B cell (primary cell): ENCODE measurements around the gene LRBA. TPM values are rescaled to one million over a fixed set of nuclear protein-coding genes. Genes with fewer than 3 reads are reported as not detected.

Experiments used
- ATAC-seq: fragments of 200-7000 bp; cut with Tn5 transposase; one replicate; pipeline ENCODE4 v1.10.0; 2021; ENCODE audit warnings: low read depth, mild to moderate bottlenecking, moderate number of reproducible peaks, moderate library complexity
- CTCF ChIA-PET: fragments of 350-600 bp; sonication (Branson Sonifier 250); formaldehyde crosslinking; loops from one replicate; lab custom pipeline; 2021; ENCODE audit warnings: antibody characterized with exemption, inconsistent platforms; lab: Charles Lee
- POLR2A ChIA-PET: fragments of 350-600 bp; sonication (Branson Sonifier 250); formaldehyde crosslinking; loops from one replicate; lab custom pipeline; 2021; ENCODE audit warnings: antibody characterized with exemption; lab: Charles Lee
- DNase-seq: peaks from one replicate; pipeline ENCODE4 v3.0.0; 2013
- H2AFZ ChIP-seq: 2 replicates; pipeline ENCODE4 v1.6.1; 2012; ENCODE audit warnings: mild to moderate bottlenecking, low read depth, low read length; ENCODE audit not compliant: insufficient read depth, poor library complexity, severe bottlenecking
- H3K27ac ChIP-seq, 2 donors: 1 replicate in 1 of 2; 2 replicates in 1 of 2; pipeline ENCODE4 v1.5.1; 2012 to 2013; ENCODE audit warnings: low read length in 2 of 2, mild to moderate bottlenecking in 2 of 2, moderate library complexity in 1 of 2
- H3K27me3 ChIP-seq, 4 experiments: fragments of 200-600 bp in 1 of 4; sonication (generic) in 1 of 4; replicated peaks in 1 of 4; 1 replicate in 2 of 4; 2 replicates in 2 of 4; pipeline versions ENCODE4 v1.6.1 to v1.7.0; 2013 to 2016; ENCODE audit warnings: low read length in 3 of 4, mild to moderate bottlenecking in 2 of 4, mixed read lengths in 1 of 4, moderate library complexity in 1 of 4; ENCODE audit not compliant: insufficient read depth in 4 of 4, control insufficient read depth in 3 of 4; ENCODE audit errors: control extremely low read depth in 1 of 4
- H3K36me3 ChIP-seq, 2 experiments: replicated peaks in 1 of 2; 1 replicate in 1 of 2; 2 replicates in 1 of 2; pipeline versions ENCODE4 v1.6.1 to v1.7.1; 2013; ENCODE audit warnings: low read length in 1 of 2; ENCODE audit not compliant: insufficient read depth in 2 of 2, control insufficient read depth in 1 of 2; ENCODE audit errors: control extremely low read depth in 1 of 2, extremely low read depth in 1 of 2
- H3K4me1 ChIP-seq, 2 donors: fragments of 200-600 bp in 1 of 2; sonication (generic) in 1 of 2; 1 replicate in 1 of 2; 2 replicates in 1 of 2; pipeline versions ENCODE4 v1.5.1 to v1.6.1; 2013 to 2017; ENCODE audit warnings: low read length in 2 of 2; ENCODE audit not compliant: control insufficient read depth in 2 of 2, insufficient read depth in 2 of 2
- H3K4me2 ChIP-seq: replicated peaks from 2 replicates; pipeline ENCODE3; 2012; ENCODE audit warnings: mild to moderate bottlenecking, low read depth, low read length; ENCODE audit not compliant: poor library complexity, severe bottlenecking
- H3K4me3 ChIP-seq, 5 experiments: fragments of 200-600 bp in 1 of 5; sonication (generic) in 1 of 5; 1 replicate in 3 of 5; 2 replicates in 2 of 5; pipeline versions ENCODE4 v1.5.1 to v1.7.0; 2011 to 2016; ENCODE audit warnings: low read length in 4 of 5, mild to moderate bottlenecking in 4 of 5, low read depth in 2 of 5, control low read depth in 1 of 5, moderate library complexity in 1 of 5; ENCODE audit not compliant: insufficient read depth in 1 of 5; ENCODE audit errors: control extremely low read depth in 1 of 5, extremely low read depth in 1 of 5
- H3K79me2 ChIP-seq: fragments of 200-600 bp; sonication (generic); one replicate; pipeline ENCODE4 v1.6.0; 2016; ENCODE audit warnings: low read length; ENCODE audit not compliant: control insufficient read depth, insufficient read depth
- H3K9ac ChIP-seq: fragments of 200-600 bp; sonication (generic); 2 replicates; pipeline ENCODE4 v1.6.1; 2017; ENCODE audit warnings: mild to moderate bottlenecking, low read length, moderate library complexity
- H3K9me3 ChIP-seq, 3 donors: one replicate each; pipeline versions ENCODE4 v1.6.1 to v1.7.1; 2013; ENCODE audit warnings: low read length in 2 of 3; ENCODE audit not compliant: control insufficient read depth in 2 of 3, insufficient read depth in 1 of 3; ENCODE audit errors: control extremely low read depth in 1 of 3
- H4K20me1 ChIP-seq: 2 replicates; pipeline ENCODE4 v1.6.0; 2012; ENCODE audit warnings: mild to moderate bottlenecking, low read length; ENCODE audit not compliant: insufficient read depth, control insufficient read depth, poor library complexity, severe bottlenecking
- H3K27ac Mint-ChIP-seq: one replicate; pipeline ENCODE4 v1.8.0; 2021; ENCODE audit warnings: mixed read lengths
- H3K27me3 Mint-ChIP-seq: one replicate; pipeline ENCODE4 v1.8.0; 2021; ENCODE audit warnings: mixed read lengths
- H3K4me1 Mint-ChIP-seq: one replicate; pipeline ENCODE4 v1.8.0; 2021; ENCODE audit warnings: mixed read lengths
- H3K4me3 Mint-ChIP-seq: one replicate; pipeline ENCODE4 v1.8.0; 2021; ENCODE audit warnings: mixed read lengths
- H3K9me3 Mint-ChIP-seq: one replicate; pipeline ENCODE4 v1.8.0; 2022; ENCODE audit warnings: mixed read lengths; ENCODE audit not compliant: insufficient read depth
- CTCF ChIP-seq: fragments of 200-600 bp; IDR thresholded peaks from one replicate; pipeline ENCODE4 v1.8.0; 2022; ENCODE audit warnings: antibody characterized with exemption, mild to moderate bottlenecking
- EZH2 ChIP-seq: IDR thresholded peaks from 2 replicates; pipeline ENCODE4 v1.6.1; 2012; ENCODE audit warnings: borderline replicate concordance, low read depth, mild to moderate bottlenecking, moderate library complexity, low read length; ENCODE audit not compliant: insufficient read depth, poor library complexity, severe bottlenecking
- WGBS: methylation state at CpG from one replicate; pipeline ENCODE4 v1.1.5; 2013; ENCODE audit warnings: missing lambda C conversion rate; ENCODE audit not compliant: insufficient coverage; 5-methylcytosine and 5-hydroxymethylcytosine counted together
- intact Hi-C: fragments of 100-400 bp; cut with micrococcal nuclease; formaldehyde crosslinking; loops from one replicate; pipeline ENCODE4 v1.10.0; 2022
- polyA plus RNA-seq: library from polyadenylated mRNA; depleted of rRNA; stranded (reverse); fragments of >200 nt; gene quantifications from 2 replicates; pipeline ENCODE4 v1.2.3, GENCODE V29; 2012
- total RNA-seq, 2 donors: library from RNA; stranded (reverse); fragments of 120-200 nt in 1 of 2; gene quantifications; 1 replicate in 1 of 2; 2 replicates in 1 of 2; pipeline versions ENCODE4 v1.2.3 to v1.2.4, GENCODE V29; 2013 to 2022

Gene LRBA
- total and polyA plus RNA-seq, 2 donors (not counting 1 experiment from before 2014, with no cell fraction given): 17.5 to 86.7 TPM

- H3K27me3 Mint-ChIP-seq: no peaks in the 10 kb centered on the region
- Histone ChIP-seq H3K9me3 (peaks cover 0 to 6% (median 1%) of the 10 kb centered on the region in 3 donors), H4K20me1 (peaks cover 44% of the 10 kb centered on the region), H3K27me3 (no peaks in the 10 kb centered on the region), H3K36me3 (peaks cover under 1 to 3% of the 10 kb centered on the region in 2 experiments), H3K79me2 (peaks cover 80% of the 10 kb centered on the region), H3K9ac (no peak overlapping the region), H3K4me3 (no peak overlapping the region), H3K4me2 (no peak overlapping the region), H3K27ac (no peak overlapping the region), H3K4me1 (peaks cover 0 to 4% of the 10 kb centered on the region in 2 donors), H2AFZ (no peak overlapping the region)
- H3K4me1 Mint-ChIP-seq: peaks cover 28% of the 10 kb centered on the region
- ChIA-PET POLR2A (no interaction called here), CTCF (no interaction called here)
- ATAC-seq: no peak
- TF ChIP-seq CTCF (no peak), EZH2 (no peak)
- H3K4me3 Mint-ChIP-seq: no peak overlapping the region
- H3K9me3 Mint-ChIP-seq: peaks cover 4% of the 10 kb centered on the region
- H3K27ac Mint-ChIP-seq: no peak overlapping the region
- DNase-seq: no peak
- intact Hi-C loops: no loop called here
- 100% methylated on average over 1 of the region's 2 CpGs for WGBS
Measured at GRCh38 chr4:150988238-150988637, 26.8 kb downstream of the LRBA start.

GRCh38 chr4:150987204-150987603, 27.9 kb downstream of the LRBA start:
- no peak for ATAC-seq
- Histone ChIP-seq H3K36me3 (peaks cover 0 to 5% of the 10 kb centered on the region in 2 experiments), H4K20me1 (peaks cover 44% of the 10 kb centered on the region), H3K4me3 (no peak overlapping the region), H3K79me2 (peaks cover 83% of the 10 kb centered on the region), H2AFZ (no peak overlapping the region), H3K4me1 (peaks cover 0 to 12% of the 10 kb centered on the region in 2 donors), H3K9me3 (peaks cover 0 to 6% (median 1%) of the 10 kb centered on the region in 3 donors), H3K27ac (no peak overlapping the region), H3K9ac (no peak overlapping the region), H3K4me2 (no peak overlapping the region), H3K27me3 (no peaks in the 10 kb centered on the region)
- POLR2A ChIA-PET: no interaction called here
- intact Hi-C loops: no loop called here
- CTCF ChIA-PET: no interaction called here
- DNase-seq: no peak
- no peak overlapping the region for H3K27ac Mint-ChIP-seq
- TF ChIP-seq EZH2: no peak
- TF ChIP-seq CTCF: no peak
- H3K4me1 Mint-ChIP-seq: peaks cover 29% of the 10 kb centered on the region
- no peaks in the 10 kb centered on the region for H3K27me3 Mint-ChIP-seq
- peaks cover 4% of the 10 kb centered on the region for H3K9me3 Mint-ChIP-seq
- no peak overlapping the region for H3K4me3 Mint-ChIP-seq
- WGBS: 96% methylated on average over 3 of the region's 3 CpGs
